Lower leg skin (tissue), 4 donors: ENCODE results near the gene TWF1. TPM values are rescaled to one million over a fixed set of nuclear protein-coding genes. Genes with fewer than 3 reads are reported as not detected.

Source experiments
- DNase-seq, 2 donors: peaks; one replicate each; pipeline ENCODE4 v3.0.0-alpha.2; 2019; ENCODE audit warnings: low spot score in 2 of 2
- H3K4me3 ChIP-seq: fragments of 200-600 bp; sonication (generic); 2 replicates; pipeline ENCODE4 v1.5.1; 2017; ENCODE audit warnings: mild to moderate bottlenecking, low read depth; ENCODE audit not compliant: poor library complexity, severe bottlenecking
- POLR2A ChIP-seq, 2 donors: fragments of 450-650 bp; IDR thresholded peaks; one replicate each; pipeline ENCODE4 v1.6.1; 2016 to 2017; ENCODE audit warnings: antibody characterized with exemption in 2 of 2, mild to moderate bottlenecking in 1 of 2, moderate library complexity in 1 of 2
- WGBS, 2 donors: methylation state at CpG; one replicate each; pipeline ENCODE4 v1.1.5; 2018; 5-methylcytosine and 5-hydroxymethylcytosine counted together
- intact Hi-C: fragments of 100-400 bp; cut with DNase I; formaldehyde crosslinking; loops from one replicate; pipeline ENCODE4 v1.15.0; 2023; ENCODE audit warnings: low total_unique reads
- total RNA-seq, 4 donors: library from RNA; depleted of rRNA; stranded (reverse); fragments of >200 nt; gene quantifications; one replicate each; pipeline ENCODE4 v1.1.0, GENCODE V29; 2016
- TF ChIP-seq, protein P1 (sequence below), 3 donors: fragments of 450-650 bp; IDR thresholded peaks; one replicate each; pipeline ENCODE4 v1.5.1; 2016; ENCODE audit warnings: antibody characterized with exemption in 3 of 3, mild to moderate bottlenecking in 3 of 3, moderate library complexity in 2 of 3

Gene TWF1
- total RNA-seq, 4 donors from 2014 or later = 46.9 to 77.4 (median 62.3) TPM

DNA sequence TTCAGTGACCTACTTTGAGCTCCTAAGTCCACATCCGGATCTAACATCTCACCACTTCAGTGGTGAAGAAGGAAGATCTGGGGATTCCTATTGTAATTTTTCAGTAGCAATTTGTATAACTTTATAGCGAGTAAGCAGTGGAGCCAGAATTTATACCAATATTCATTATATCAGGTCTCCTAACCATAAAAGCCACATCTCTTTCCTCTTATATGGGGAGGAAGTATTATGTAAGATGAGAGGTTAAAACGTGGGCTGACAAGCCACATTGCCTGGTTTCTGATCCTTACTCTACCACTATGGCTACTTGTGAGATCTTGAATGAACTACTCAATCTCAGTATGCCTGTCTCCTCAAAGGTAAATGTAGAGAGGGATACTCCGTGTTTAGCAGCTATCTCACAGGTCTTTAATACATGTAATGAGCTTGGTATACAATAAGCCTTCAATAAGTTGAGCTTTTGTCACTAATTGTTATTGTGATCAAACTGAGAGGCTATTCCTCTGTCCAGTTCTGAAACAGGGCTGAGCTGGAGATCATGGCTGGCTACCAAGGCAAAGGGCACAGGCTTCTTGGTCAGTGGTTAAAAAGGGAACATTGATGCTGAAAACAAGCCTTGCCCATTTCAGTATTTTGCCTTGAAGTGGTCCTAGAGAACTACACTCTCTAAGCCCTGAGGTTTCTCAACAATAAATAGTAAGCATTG is 26.5 kb upstream of the TWF1 start:
- intact Hi-C loops = no loop called here
- 77 to 79% methylated on average over 4 of the region's 4 CpGs for WGBS, 2 donors

DNA sequence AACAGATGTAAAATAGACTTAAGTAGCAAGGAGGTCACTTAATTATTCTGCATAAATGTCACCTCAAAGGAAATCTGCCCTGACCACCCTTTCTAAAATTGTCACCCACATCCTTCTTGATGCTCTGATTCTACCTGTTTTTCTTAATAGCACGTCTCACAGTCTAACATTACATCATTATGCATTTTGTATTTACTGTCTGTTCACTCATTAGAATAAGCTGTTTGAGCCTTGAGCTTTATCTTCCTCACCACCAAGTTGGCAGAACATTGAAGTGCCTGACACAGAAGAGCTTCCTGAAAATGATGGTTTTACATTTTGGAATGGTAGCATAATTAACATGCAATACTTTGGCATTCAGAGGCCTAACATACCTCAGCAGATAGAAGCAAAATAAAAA is 21.0 kb upstream of the TWF1 start:
- WGBS, 2 donors = 65% methylated on average over 1 of the region's 1 CpG
- no peak overlapping the region for H3K4me3 ChIP-seq
- DNase-seq = no peak
- intact Hi-C loops = no loop called here
- TF ChIP-seq, protein P1, sequence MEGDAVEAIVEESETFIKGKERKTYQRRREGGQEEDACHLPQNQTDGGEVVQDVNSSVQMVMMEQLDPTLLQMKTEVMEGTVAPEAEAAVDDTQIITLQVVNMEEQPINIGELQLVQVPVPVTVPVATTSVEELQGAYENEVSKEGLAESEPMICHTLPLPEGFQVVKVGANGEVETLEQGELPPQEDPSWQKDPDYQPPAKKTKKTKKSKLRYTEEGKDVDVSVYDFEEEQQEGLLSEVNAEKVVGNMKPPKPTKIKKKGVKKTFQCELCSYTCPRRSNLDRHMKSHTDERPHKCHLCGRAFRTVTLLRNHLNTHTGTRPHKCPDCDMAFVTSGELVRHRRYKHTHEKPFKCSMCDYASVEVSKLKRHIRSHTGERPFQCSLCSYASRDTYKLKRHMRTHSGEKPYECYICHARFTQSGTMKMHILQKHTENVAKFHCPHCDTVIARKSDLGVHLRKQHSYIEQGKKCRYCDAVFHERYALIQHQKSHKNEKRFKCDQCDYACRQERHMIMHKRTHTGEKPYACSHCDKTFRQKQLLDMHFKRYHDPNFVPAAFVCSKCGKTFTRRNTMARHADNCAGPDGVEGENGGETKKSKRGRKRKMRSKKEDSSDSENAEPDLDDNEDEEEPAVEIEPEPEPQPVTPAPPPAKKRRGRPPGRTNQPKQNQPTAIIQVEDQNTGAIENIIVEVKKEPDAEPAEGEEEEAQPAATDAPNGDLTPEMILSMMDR (IDR thresholded peaks at IDR 0.05) = no peak
- no peak for TF ChIP-seq POLR2A (IDR thresholded peaks at IDR 0.05)

More for the DNA sequence above, 26.5 kb upstream of the TWF1 start:
- no peak for DNase-seq
- TF ChIP-seq, protein P1 (IDR thresholded peaks at IDR 0.05) = no peak
- TF ChIP-seq POLR2A (IDR thresholded peaks at IDR 0.05) = no peak
- H3K4me3 ChIP-seq = no peak overlapping the region

DNA sequence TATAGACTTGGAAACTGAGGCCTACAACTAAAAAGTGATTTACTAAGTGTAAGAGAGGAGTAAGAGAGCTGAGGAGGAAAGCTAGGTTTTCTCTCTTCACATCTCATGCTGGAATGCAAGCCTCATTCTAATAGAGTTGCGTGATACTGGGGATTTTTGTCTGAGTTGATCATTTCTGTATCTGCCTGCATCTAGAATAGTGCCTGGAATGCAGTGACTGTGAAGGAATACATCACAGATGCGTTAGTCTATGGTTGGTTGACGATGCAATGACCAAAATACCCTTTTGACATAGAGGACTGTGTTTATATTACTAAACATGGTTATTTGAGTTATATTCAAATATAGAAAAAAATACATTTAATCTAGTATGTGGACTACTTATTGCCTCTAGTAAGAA is 20.6 kb upstream of the TWF1 start:
- no peak for DNase-seq
- TF ChIP-seq, protein P1 (IDR thresholded peaks at IDR 0.05) = no peak
- no peak for TF ChIP-seq POLR2A (IDR thresholded peaks at IDR 0.05)
- intact Hi-C loops = no loop called here
- H3K4me3 ChIP-seq = no peak overlapping the region
- 93 to 94% methylated on average over 3 of the region's 3 CpGs for WGBS, 2 donors

DNA sequence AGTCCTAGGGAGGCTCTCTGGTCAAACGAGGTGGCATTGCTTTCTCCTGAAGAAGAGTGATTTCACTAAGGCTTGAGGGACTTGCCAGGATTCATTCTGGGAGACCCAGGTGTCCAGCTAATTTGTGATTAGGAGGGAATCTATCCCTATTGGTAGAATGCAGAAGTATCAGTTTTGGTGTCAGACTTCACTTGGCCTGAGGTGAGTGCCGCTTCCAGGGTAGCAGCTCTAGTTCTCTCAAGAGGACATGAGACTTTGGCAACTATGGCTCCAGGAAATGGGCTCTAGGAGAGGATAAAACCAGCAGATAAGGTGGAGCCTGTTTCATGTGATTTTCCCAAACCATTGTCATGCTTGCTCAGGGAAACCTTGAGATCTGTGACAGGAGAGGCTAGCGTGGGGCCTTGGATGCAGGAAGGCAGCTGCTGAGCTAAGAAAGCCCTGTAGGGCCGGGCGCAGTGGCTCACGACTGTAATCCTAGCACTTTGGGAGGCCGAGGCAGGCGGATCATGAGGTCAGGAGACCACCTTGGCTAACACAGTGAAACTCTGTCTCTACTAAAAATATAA is 18.2 kb upstream of the TWF1 start:
- 93 to 94% methylated on average over 8 of the region's 8 CpGs for WGBS, 2 donors
- no peak overlapping the region for H3K4me3 ChIP-seq
- no peak for DNase-seq
- intact Hi-C loops = no loop called here
- TF ChIP-seq, protein P1 (IDR thresholded peaks at IDR 0.05) = no peak
- TF ChIP-seq POLR2A (IDR thresholded peaks at IDR 0.05) = no peak

DNA sequence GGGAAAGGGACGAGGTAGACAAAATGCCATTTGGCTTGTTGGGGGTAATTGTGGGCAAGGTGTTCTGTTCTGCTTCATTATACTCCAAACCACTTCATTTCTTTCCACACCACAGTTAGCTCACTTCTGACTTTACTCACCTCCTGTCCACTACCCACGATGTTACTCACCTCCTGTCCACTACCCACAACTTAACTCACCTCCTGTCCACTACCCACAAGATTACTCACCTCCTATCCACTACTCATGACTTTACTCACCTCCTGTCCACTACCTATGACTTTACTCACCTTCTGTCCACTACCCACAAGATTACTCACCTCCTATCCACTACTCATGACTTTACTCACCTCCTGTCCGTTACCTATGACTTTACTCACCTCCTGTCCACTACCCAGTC is 10.1 kb upstream of the TWF1 start:
- intact Hi-C loops = no loop called here
- TF ChIP-seq, protein P1 (IDR thresholded peaks at IDR 0.05) = no peak
- no peak for TF ChIP-seq POLR2A (IDR thresholded peaks at IDR 0.05)
- no peak overlapping the region for H3K4me3 ChIP-seq
- DNase-seq = no peak
- WGBS, 2 donors = 79 to 87% methylated on average over 3 of the region's 3 CpGs
